Peyer's patch (tissue), 4 donors: ENCODE data around the gene CEP85L. TPM values are rescaled to one million over a fixed set of nuclear protein-coding genes. Genes with fewer than 3 reads are reported as not detected.

Experiments used
- DNase-seq, 3 donors: peaks; one replicate each; pipeline ENCODE4 v3.0.0-alpha.2; 2017 to 2019
- H3K27ac ChIP-seq, 4 donors: fragments of 200-600 bp; sonication (generic); one replicate each; pipeline ENCODE4 v1.5.1; 2016 to 2019
- H3K27me3 ChIP-seq, 2 donors: fragments of 200-600 bp; sonication (generic); one replicate each; pipeline ENCODE4 v1.5.1; 2019
- H3K36me3 ChIP-seq, 3 donors: fragments of 200-600 bp; sonication (generic); one replicate each; pipeline ENCODE4 v1.5.1; 2016 to 2019
- H3K4me1 ChIP-seq, 4 donors: fragments of 200-600 bp; sonication (generic); one replicate each; pipeline ENCODE4 v1.5.1; 2016 to 2019
- H3K4me3 ChIP-seq, 4 donors: fragments of 200-600 bp; sonication (generic); 1 replicate in 3 of 4; 2 replicates in 1 of 4; pipeline ENCODE4 v1.5.1; 2016 to 2019; ENCODE audit warnings: mild to moderate bottlenecking in 1 of 4
- H3K9me3 ChIP-seq, 4 donors: fragments of 200-600 bp; sonication (generic); one replicate each; pipeline ENCODE4 v1.5.1; 2016 to 2019; ENCODE audit warnings: mild to moderate bottlenecking in 1 of 4
- CTCF ChIP-seq, 6 experiments: fragments of 450-650 bp in 4 of 6; fragments of 200-600 bp in 2 of 6; sonication (generic) in 1 of 6; IDR thresholded peaks; one replicate each; pipeline ENCODE4 v1.5.1; 2017 to 2019; ENCODE audit warnings: antibody characterized with exemption in 6 of 6, mild to moderate bottlenecking in 3 of 6, moderate library complexity in 1 of 6
- POLR2A ChIP-seq, 2 donors: fragments of 450-650 bp; IDR thresholded peaks; one replicate each; pipeline ENCODE4 v1.5.1; 2017; ENCODE audit warnings: antibody characterized with exemption in 2 of 2, mild to moderate bottlenecking in 2 of 2, moderate library complexity in 2 of 2
- total RNA-seq, 4 donors: library from RNA; depleted of rRNA; stranded (reverse); fragments of >200 nt; gene quantifications; one replicate each; pipeline ENCODE4 v1.1.0, GENCODE V29; 2016

The CEP85L gene
- total RNA-seq, 4 donors from 2014 or later, result 3.2 to 22.3 (median 7.5) TPM

- no peaks in the 10 kb centered on the region for H3K4me1 ChIP-seq
- no peak for DNase-seq
- TF ChIP-seq CTCF (IDR thresholded peaks at IDR 0.05), result no peak
- TF ChIP-seq POLR2A (IDR thresholded peaks at IDR 0.05), result no peak
- no peak overlapping the region for H3K4me3 ChIP-seq
- H3K27me3 ChIP-seq, result no peaks in the 10 kb centered on the region
- H3K36me3 ChIP-seq, result no peaks in the 10 kb centered on the region
- no peak overlapping the region for H3K27ac ChIP-seq
- no peaks in the 10 kb centered on the region for H3K9me3 ChIP-seq
Observed at GRCh38 chr6:118522422-118522821, 129.0 kb downstream of the CEP85L start.

GRCh38 chr6:118514689-118515088, 136.7 kb downstream of the CEP85L start:
- no peaks in the 10 kb centered on the region for H3K27me3 ChIP-seq
- H3K36me3 ChIP-seq, result no peaks in the 10 kb centered on the region
- TF ChIP-seq POLR2A (IDR thresholded peaks at IDR 0.05) (no peak), CTCF (IDR thresholded peaks at IDR 0.05) (no peak)
- no peak overlapping the region for H3K4me3 ChIP-seq
- no peaks in the 10 kb centered on the region for H3K4me1 ChIP-seq
- H3K9me3 ChIP-seq, result no peaks in the 10 kb centered on the region
- DNase-seq, result no peak
- no peak overlapping the region for H3K27ac ChIP-seq

- Histone ChIP-seq H3K27ac (no peak overlapping the region), H3K27me3 (no peaks in the 10 kb centered on the region), H3K4me3 (no peak overlapping the region), H3K9me3 (no peaks in the 10 kb centered on the region), H3K36me3 (no peaks in the 10 kb centered on the region), H3K4me1 (no peaks in the 10 kb centered on the region)
- DNase-seq, result no peak
- no peak for TF ChIP-seq POLR2A (IDR thresholded peaks at IDR 0.05)
- no peak for TF ChIP-seq CTCF (IDR thresholded peaks at IDR 0.05)
Observed at GRCh38 chr6:118511930-118512715, 139.3 kb downstream of the CEP85L start.

GRCh38 chr6:118509009-118509617, 142.3 kb downstream of the CEP85L start:
- Histone ChIP-seq H3K4me1 (no peaks in the 10 kb centered on the region), H3K27me3 (no peaks in the 10 kb centered on the region), H3K4me3 (no peak overlapping the region), H3K9me3 (no peaks in the 10 kb centered on the region), H3K27ac (no peak overlapping the region), H3K36me3 (no peaks in the 10 kb centered on the region)
- no peak for DNase-seq
- no peak for TF ChIP-seq POLR2A (IDR thresholded peaks at IDR 0.05)
- TF ChIP-seq CTCF (IDR thresholded peaks at IDR 0.05), result peak in 2 of 6 experiments; percentile 30 to 31

GRCh38 chr6:118507636-118508035, 143.8 kb downstream of the CEP85L start:
- DNase-seq, result no peak
- TF ChIP-seq POLR2A (IDR thresholded peaks at IDR 0.05) (no peak), CTCF (IDR thresholded peaks at IDR 0.05) (no peak)

More at GRCh38 chr6:118507636-118508035, 143.8 kb downstream of the CEP85L start:
- no peak overlapping the region for H3K27ac ChIP-seq
- no peak overlapping the region for H3K4me3 ChIP-seq
- H3K9me3 ChIP-seq, result no peaks in the 10 kb centered on the region
- no peaks in the 10 kb centered on the region for H3K4me1 ChIP-seq
- H3K27me3 ChIP-seq, result no peaks in the 10 kb centered on the region
- H3K36me3 ChIP-seq, result no peaks in the 10 kb centered on the region
